RWPE2 (cell line): Measurements from ENCODE around the gene PM20D2.

Experiments used
- ATAC-seq: fragments of 200-7000 bp; cut with Tn5 transposase; 3 replicates; pipeline ENCODE4 v1.9.1; 2021; ENCODE audit warnings: low read depth
- DNase-seq: peaks from one replicate; pipeline ENCODE4 v3.0.0-alpha.2; 2020; ENCODE audit warnings: low spot score
- H3K27ac ChIP-seq: fragments of 450-650 bp; 2 replicates; pipeline ENCODE4 v1.5.1; 2017; ENCODE audit warnings: mild to moderate bottlenecking; ENCODE audit not compliant: poor library complexity, severe bottlenecking
- H3K27me3 ChIP-seq: fragments of 250-450 bp; sonication (Bioruptor Pico); 2 replicates; pipeline ENCODE4 v1.5.1; 2021; ENCODE audit warnings: mild to moderate bottlenecking, moderate library complexity; ENCODE audit not compliant: insufficient read depth, poor library complexity, severe bottlenecking
- H3K36me3 ChIP-seq: fragments of 250-450 bp; sonication (Bioruptor Pico); 2 replicates; pipeline ENCODE4 v1.5.1; 2020; ENCODE audit warnings: low read depth, mild to moderate bottlenecking, moderate library complexity
- H3K4me1 ChIP-seq: fragments of 250-450 bp; sonication (Bioruptor Pico); 2 replicates; pipeline ENCODE4 v1.5.1; 2021; ENCODE audit warnings: mild to moderate bottlenecking, moderate library complexity; ENCODE audit not compliant: insufficient read depth, poor library complexity, severe bottlenecking
- H3K4me3 ChIP-seq: fragments of 250-450 bp; sonication (Bioruptor Pico); 2 replicates; pipeline ENCODE4 v1.5.1; 2021; ENCODE audit warnings: mild to moderate bottlenecking, moderate library complexity; ENCODE audit not compliant: severe bottlenecking
- H3K9me3 ChIP-seq: fragments of 250-450 bp; sonication (Bioruptor Pico); 2 replicates; pipeline ENCODE4 v1.5.1; 2021; ENCODE audit warnings: mild to moderate bottlenecking, moderate library complexity; ENCODE audit not compliant: severe bottlenecking
- TF ChIP-seq, protein P1 (sequence below): fragments of 450-650 bp; IDR thresholded peaks from one replicate; pipeline ENCODE4 v1.5.1; 2017; ENCODE audit warnings: mild to moderate bottlenecking, moderate library complexity; ENCODE audit not compliant: poor library complexity, severe bottlenecking

PM20D2 gene

DNA sequence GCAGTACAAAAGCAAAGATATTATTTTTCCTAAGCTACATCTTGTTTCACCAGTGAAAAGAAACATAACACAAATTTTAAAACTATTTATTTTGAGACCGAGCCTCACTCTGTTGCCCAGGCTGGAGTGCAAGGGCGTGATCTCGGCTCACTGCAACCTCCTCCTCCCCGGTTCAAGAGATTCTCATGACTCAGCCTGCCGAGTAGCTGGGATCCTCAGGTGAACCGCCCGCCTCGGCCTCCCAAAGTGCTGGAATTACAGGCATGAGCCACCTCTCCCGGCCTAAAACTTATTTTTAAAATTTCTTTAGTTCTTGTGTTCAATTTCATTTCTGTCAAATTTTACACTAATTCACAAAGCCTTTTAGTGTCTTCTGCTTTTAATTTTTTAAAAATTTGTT, 33.9 kb upstream of the PM20D2 start:
- Histone ChIP-seq H3K4me1 (no peaks in the 10 kb centered on the region), H3K27ac (no peak overlapping the region), H3K4me3 (no peak overlapping the region), H3K27me3 (no peaks in the 10 kb centered on the region), H3K9me3 (no peaks in the 10 kb centered on the region), H3K36me3 (no peaks in the 10 kb centered on the region)
- DNase-seq (no peak), ATAC-seq (no peak)
- TF ChIP-seq, protein P1, sequence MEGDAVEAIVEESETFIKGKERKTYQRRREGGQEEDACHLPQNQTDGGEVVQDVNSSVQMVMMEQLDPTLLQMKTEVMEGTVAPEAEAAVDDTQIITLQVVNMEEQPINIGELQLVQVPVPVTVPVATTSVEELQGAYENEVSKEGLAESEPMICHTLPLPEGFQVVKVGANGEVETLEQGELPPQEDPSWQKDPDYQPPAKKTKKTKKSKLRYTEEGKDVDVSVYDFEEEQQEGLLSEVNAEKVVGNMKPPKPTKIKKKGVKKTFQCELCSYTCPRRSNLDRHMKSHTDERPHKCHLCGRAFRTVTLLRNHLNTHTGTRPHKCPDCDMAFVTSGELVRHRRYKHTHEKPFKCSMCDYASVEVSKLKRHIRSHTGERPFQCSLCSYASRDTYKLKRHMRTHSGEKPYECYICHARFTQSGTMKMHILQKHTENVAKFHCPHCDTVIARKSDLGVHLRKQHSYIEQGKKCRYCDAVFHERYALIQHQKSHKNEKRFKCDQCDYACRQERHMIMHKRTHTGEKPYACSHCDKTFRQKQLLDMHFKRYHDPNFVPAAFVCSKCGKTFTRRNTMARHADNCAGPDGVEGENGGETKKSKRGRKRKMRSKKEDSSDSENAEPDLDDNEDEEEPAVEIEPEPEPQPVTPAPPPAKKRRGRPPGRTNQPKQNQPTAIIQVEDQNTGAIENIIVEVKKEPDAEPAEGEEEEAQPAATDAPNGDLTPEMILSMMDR, result no peak

DNA sequence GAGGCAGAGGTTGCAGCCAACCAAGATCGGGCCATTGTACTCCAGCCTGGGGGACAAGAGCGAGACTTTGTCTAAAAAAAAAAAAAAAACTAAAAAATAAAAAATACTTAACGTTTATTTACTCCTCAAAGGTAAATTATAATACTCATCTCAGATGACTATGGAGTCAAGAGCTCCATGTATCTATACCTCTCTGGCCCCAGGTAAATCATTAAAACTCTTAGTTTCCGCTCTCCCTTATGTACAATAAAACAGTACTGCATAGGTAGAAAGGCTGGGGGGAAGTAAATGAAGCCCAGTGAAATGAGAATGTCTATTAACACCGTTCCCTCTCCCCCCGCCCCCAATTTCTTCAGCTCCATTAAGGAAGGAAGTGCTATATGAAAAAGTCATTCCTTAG, 29.2 kb upstream of the PM20D2 start:
- ATAC-seq (no peak), DNase-seq (no peak)
- Histone ChIP-seq H3K9me3 (no peaks in the 10 kb centered on the region), H3K27me3 (no peaks in the 10 kb centered on the region), H3K27ac (no peak overlapping the region), H3K4me1 (no peaks in the 10 kb centered on the region), H3K4me3 (peak overlapping the region; percentile 42), H3K36me3 (no peaks in the 10 kb centered on the region)
- TF ChIP-seq, protein P1, result no peak

- Histone ChIP-seq H3K4me3 (peak within 1 kb of the TSS; percentile 42), H3K27me3 (no peaks in the 10 kb centered on the region), H3K9me3 (no peaks in the 10 kb centered on the region), H3K36me3 (no peaks in the 10 kb centered on the region), H3K27ac (no peak within 1 kb of the TSS), H3K4me1 (no peaks in the 10 kb centered on the region)
- TF ChIP-seq, protein P1, result peak; percentile 13
- no peak for DNase-seq
- ATAC-seq, result peak; percentile 82
Observed at GRCh38 chr6:89117211-89118108, 28.4 kb upstream of the PM20D2 start, which contains the start of gene SRSF12. TSS of gene SRSF12 (minus strand) at chr6:89118071. CDS start at chr6:89117887, 184 bp downstream.

DNA sequence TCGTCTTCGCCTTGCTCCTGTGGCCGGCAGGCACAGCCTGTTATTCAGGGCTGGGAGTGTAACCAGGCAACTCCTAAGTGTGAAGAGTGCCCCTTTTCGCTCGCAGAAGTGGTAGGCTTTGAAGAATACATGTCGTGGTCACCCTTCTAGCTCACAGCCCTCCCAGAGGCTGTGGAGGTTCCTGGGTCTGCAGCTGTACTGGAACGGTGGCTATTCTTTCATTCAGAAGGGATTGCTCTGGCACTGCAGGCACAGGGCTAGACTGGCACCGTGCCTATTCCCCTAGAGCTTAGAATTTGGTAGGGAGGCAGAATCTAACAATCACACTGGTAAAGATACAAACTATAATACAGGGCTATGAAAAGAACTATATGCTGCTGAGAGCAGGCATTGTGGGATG, 26.9 kb upstream of the PM20D2 start:
- ATAC-seq (peak; percentile 8; the same call in 1 of the 3 replicates), DNase-seq (no peak)
- no peaks in the 10 kb centered on the region for H3K27me3 ChIP-seq
- no peaks in the 10 kb centered on the region for H3K4me1 ChIP-seq
- no peak overlapping the region for H3K27ac ChIP-seq
- TF ChIP-seq, protein P1, result no peak
- no peaks in the 10 kb centered on the region for H3K36me3 ChIP-seq
- H3K9me3 ChIP-seq, result no peaks in the 10 kb centered on the region
- H3K4me3 ChIP-seq, result no peak overlapping the region

DNA sequence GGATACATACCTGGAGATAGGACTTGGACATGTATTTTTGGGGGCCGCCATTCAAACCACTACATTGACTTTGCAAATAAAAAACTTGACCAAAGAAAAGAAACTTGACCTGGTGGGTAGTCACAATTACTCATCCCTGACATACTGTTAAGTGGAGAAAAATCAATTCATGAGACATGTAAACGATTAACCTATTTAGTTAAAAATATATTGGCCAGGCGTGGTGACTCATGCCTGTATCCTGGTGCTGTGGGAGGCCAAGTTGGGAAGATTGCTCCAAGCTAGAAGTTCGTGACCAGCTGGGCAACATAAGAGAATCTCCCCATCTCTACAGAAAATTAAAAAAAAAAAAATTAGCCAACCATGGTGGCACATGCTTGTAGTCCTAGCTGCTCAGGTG, 25.5 kb upstream of the PM20D2 start:
- ATAC-seq (no peak), DNase-seq (no peak)
- no peaks in the 10 kb centered on the region for H3K9me3 ChIP-seq
- TF ChIP-seq, protein P1, result no peak
- no peaks in the 10 kb centered on the region for H3K27me3 ChIP-seq
- H3K4me1 ChIP-seq, result no peaks in the 10 kb centered on the region
- H3K4me3 ChIP-seq, result no peak overlapping the region
- no peaks in the 10 kb centered on the region for H3K36me3 ChIP-seq
- no peak overlapping the region for H3K27ac ChIP-seq
